Body of pancreas (tissue), 4 donors: ENCODE results near the gene DYNC1I1.

Experiments
- POLR2A ChIP-seq, 3 donors: fragments of 450-650 bp; IDR thresholded peaks; one replicate each; pipeline ENCODE4 v1.6.1; 2016; ENCODE audit warnings: antibody characterized with exemption in 3 of 3, mild to moderate bottlenecking in 2 of 3
- TF ChIP-seq, protein P1 (sequence below), 7 experiments: fragments of 450-650 bp in 4 of 7; fragments of 200-600 bp in 3 of 7; sonication (generic) in 3 of 7; IDR thresholded peaks; one replicate each; pipeline ENCODE4 v1.5.1; 2016 to 2019; ENCODE audit warnings: antibody characterized with exemption in 7 of 7

DNA sequence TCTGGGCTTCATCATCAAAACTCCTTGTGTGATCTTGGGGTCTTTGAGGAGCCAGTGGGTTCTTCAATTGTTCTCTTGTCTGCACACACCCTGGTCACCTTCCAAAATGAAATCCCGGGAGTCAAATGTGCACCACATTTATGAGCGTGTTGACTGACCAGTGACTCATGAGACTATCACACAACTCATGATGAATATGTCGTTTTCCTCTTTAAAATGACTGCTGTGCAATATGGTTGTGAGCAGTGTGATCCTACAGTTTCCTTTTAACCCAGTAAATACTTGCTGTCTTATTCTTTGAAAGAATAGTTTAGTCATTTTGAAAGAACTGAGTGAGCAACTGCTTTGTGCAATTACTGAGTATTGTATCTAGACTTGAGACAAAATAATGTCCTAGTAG lies 149.2 kb downstream of the DYNC1I1 start:
- no peak for TF ChIP-seq POLR2A (IDR thresholded peaks at IDR 0.05)
- TF ChIP-seq, protein P1, sequence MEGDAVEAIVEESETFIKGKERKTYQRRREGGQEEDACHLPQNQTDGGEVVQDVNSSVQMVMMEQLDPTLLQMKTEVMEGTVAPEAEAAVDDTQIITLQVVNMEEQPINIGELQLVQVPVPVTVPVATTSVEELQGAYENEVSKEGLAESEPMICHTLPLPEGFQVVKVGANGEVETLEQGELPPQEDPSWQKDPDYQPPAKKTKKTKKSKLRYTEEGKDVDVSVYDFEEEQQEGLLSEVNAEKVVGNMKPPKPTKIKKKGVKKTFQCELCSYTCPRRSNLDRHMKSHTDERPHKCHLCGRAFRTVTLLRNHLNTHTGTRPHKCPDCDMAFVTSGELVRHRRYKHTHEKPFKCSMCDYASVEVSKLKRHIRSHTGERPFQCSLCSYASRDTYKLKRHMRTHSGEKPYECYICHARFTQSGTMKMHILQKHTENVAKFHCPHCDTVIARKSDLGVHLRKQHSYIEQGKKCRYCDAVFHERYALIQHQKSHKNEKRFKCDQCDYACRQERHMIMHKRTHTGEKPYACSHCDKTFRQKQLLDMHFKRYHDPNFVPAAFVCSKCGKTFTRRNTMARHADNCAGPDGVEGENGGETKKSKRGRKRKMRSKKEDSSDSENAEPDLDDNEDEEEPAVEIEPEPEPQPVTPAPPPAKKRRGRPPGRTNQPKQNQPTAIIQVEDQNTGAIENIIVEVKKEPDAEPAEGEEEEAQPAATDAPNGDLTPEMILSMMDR (IDR thresholded peaks at IDR 0.05) = no peak
